IMR-90 (cell line): ENCODE measurements around the gene NDUFA7. TPM values are rescaled to one million over a fixed set of nuclear protein-coding genes. Genes with fewer than 3 reads are reported as not detected.

ENCODE experiments used
- ATAC-seq: fragments of 200-7000 bp; cut with Tn5 transposase; 2 replicates; pipeline ENCODE4 v1.9.1; 2020; ENCODE audit warnings: low read depth, mild to moderate bottlenecking, moderate library complexity
- BruUV-seq: library from RNA; stranded (reverse); fragments of 400-500 nt; replicated peaks from 2 replicates; lab custom pipeline; 2021; lab: Mats Ljungman, UMichigan
- CTCF ChIA-PET: fragments of 300-600 bp; formaldehyde crosslinking; extraction: SDS; loops from one replicate; lab custom pipeline; 2021; ENCODE audit warnings: antibody characterized with exemption; lab: Yijun Ruan, JAX
- POLR2A ChIA-PET: fragments of 300-600 bp; sonication (Branson Sonifier 250); formaldehyde crosslinking; loops from one replicate; lab custom pipeline; 2022; ENCODE audit warnings: antibody characterized with exemption; ENCODE audit not compliant: unreplicated experiment; lab: Charles Lee
- DNase-seq: peaks from one replicate; pipeline ENCODE4 v3.0.0; 2013
- H2AFZ ChIP-seq: replicated peaks from 2 replicates; pipeline ENCODE3; 2013; ENCODE audit warnings: low read length, mild to moderate bottlenecking; ENCODE audit not compliant: poor library complexity
- H2AK5ac ChIP-seq: 2 replicates; pipeline ENCODE4 v1.6.1; 2013; ENCODE audit warnings: low read depth, low read length, inconsistent platforms
- H2AK9ac ChIP-seq: replicated peaks from 2 replicates; pipeline ENCODE3; 2013; ENCODE audit warnings: mild to moderate bottlenecking, low read depth, low read length, moderate library complexity; ENCODE audit not compliant: poor library complexity
- H2BK120ac ChIP-seq: 2 replicates; pipeline ENCODE4 v1.6.1; 2013; ENCODE audit warnings: low read depth, low read length, inconsistent platforms
- H2BK15ac ChIP-seq: 3 replicates; pipeline ENCODE4 v1.6.1; 2013; ENCODE audit warnings: low read depth, low read length, inconsistent platforms
- H2BK20ac ChIP-seq: 2 replicates; pipeline ENCODE4 v1.6.1; 2013; ENCODE audit warnings: low read depth, mild to moderate bottlenecking, inconsistent platforms, low read length, moderate library complexity
- H2BK5ac ChIP-seq: 2 replicates; pipeline ENCODE4 v1.6.1; 2013; ENCODE audit warnings: mild to moderate bottlenecking, low read depth, low read length, inconsistent platforms; ENCODE audit not compliant: poor library complexity, severe bottlenecking
- H3K14ac ChIP-seq: replicated peaks from 2 replicates; pipeline ENCODE4 v1.6.1; 2013; ENCODE audit warnings: low read depth, low read length, inconsistent platforms
- H3K18ac ChIP-seq: 2 replicates; pipeline ENCODE4 v1.6.1; 2013; ENCODE audit warnings: low read depth, low read length, control low read depth
- H3K23ac ChIP-seq: 2 replicates; pipeline ENCODE4 v1.6.1; 2013; ENCODE audit warnings: low read depth, low read length, inconsistent platforms
- H3K27ac ChIP-seq: 2 replicates; pipeline ENCODE4 v1.5.1; 2013; ENCODE audit warnings: mild to moderate bottlenecking, control low read depth, low read length; ENCODE audit not compliant: insufficient read depth
- H3K27me3 ChIP-seq: 2 replicates; pipeline ENCODE4 v1.6.1; 2013; ENCODE audit warnings: low read length; ENCODE audit not compliant: control insufficient read depth, insufficient read depth
- H3K36me3 ChIP-seq: 2 replicates; pipeline ENCODE4 v1.6.1; 2013; ENCODE audit warnings: low read length, mixed read lengths; ENCODE audit not compliant: control insufficient read depth, insufficient read depth
- H3K4ac ChIP-seq: 2 replicates; pipeline ENCODE4 v1.6.1; 2013; ENCODE audit warnings: low read depth, low read length, inconsistent platforms
- H3K4me1 ChIP-seq: 2 replicates; pipeline ENCODE4 v1.6.1; 2013; ENCODE audit warnings: low read length, mixed read lengths; ENCODE audit not compliant: control insufficient read depth, insufficient read depth
- H3K4me2 ChIP-seq: 2 replicates; pipeline ENCODE4 v1.6.1; 2013; ENCODE audit warnings: low read depth, mild to moderate bottlenecking, control low read depth, low read length, moderate library complexity
- H3K4me3 ChIP-seq: 2 replicates; pipeline ENCODE4 v1.5.1; 2013; ENCODE audit warnings: low read depth, mild to moderate bottlenecking, control low read depth, low read length, moderate library complexity; ENCODE audit not compliant: insufficient read depth
- H3K56ac ChIP-seq: 2 replicates; pipeline ENCODE4 v1.6.1; 2013; ENCODE audit warnings: low read length, inconsistent platforms; ENCODE audit not compliant: insufficient read depth; ENCODE audit errors: extremely low read depth
- H3K79me1 ChIP-seq, 2 experiments: 2 replicates each; pipeline ENCODE4 v1.6.1; 2013; ENCODE audit warnings: low read length in 2 of 2, inconsistent platforms in 1 of 2, low read depth in 1 of 2
- H3K9ac ChIP-seq: 2 replicates; pipeline ENCODE4 v1.6.1; 2013; ENCODE audit warnings: low read depth, low read length, control low read depth
- H3K9me1 ChIP-seq: 2 replicates; pipeline ENCODE4 v1.6.1; 2013; ENCODE audit warnings: low read length, inconsistent platforms; ENCODE audit not compliant: insufficient read depth
- H3K9me3 ChIP-seq: 2 replicates; pipeline ENCODE4 v1.6.1; 2013; ENCODE audit warnings: low read length; ENCODE audit not compliant: control insufficient read depth, insufficient read depth
- H4K20me1 ChIP-seq: 2 replicates; pipeline ENCODE4 v1.6.1; 2013; ENCODE audit warnings: low read length, inconsistent platforms; ENCODE audit not compliant: insufficient read depth
- H4K5ac ChIP-seq: 2 replicates; pipeline ENCODE4 v1.6.1; 2013; ENCODE audit warnings: mild to moderate bottlenecking, low read depth, low read length, control low read depth
- H4K8ac ChIP-seq, 2 experiments: 2 replicates each; pipeline ENCODE4 v1.6.1; 2013; ENCODE audit warnings: low read depth in 2 of 2, low read length in 2 of 2, control low read depth in 1 of 2, inconsistent platforms in 1 of 2
- H4K91ac ChIP-seq: 2 replicates; pipeline ENCODE4 v1.6.1; 2013; ENCODE audit warnings: low read depth, low read length, inconsistent platforms; ENCODE audit not compliant: insufficient read depth
- BHLHE40 ChIP-seq: fragments of 150-350 bp; IDR thresholded peaks from 2 replicates; pipeline ENCODE4 v1.6.1; 2016; ENCODE audit warnings: mild to moderate bottlenecking, low read depth, low read length
- ELK1 ChIP-seq: fragments of 150-350 bp; IDR thresholded peaks from 2 replicates; pipeline ENCODE4 v1.6.1; 2016; ENCODE audit warnings: low read depth, mild to moderate bottlenecking, low read length, moderate library complexity, borderline replicate concordance
- FOS ChIP-seq: fragments of 150-350 bp; IDR thresholded peaks from 2 replicates; pipeline ENCODE4 v1.6.1; 2016; ENCODE audit warnings: low read depth, low read length
- MAZ ChIP-seq: IDR thresholded peaks from 2 replicates; pipeline ENCODE4 v1.6.1; 2012; ENCODE audit warnings: low read depth, mild to moderate bottlenecking, low read length, improper control_type of control experiment, moderate library complexity, borderline replicate concordance
- MXI1 ChIP-seq: IDR thresholded peaks from 2 replicates; pipeline ENCODE4 v1.6.1; 2012; ENCODE audit warnings: low read depth, mild to moderate bottlenecking, low read length, moderate library complexity, borderline replicate concordance
- NFE2L2 ChIP-seq: fragments of 150-350 bp; IDR thresholded peaks from 2 replicates; pipeline ENCODE4 v1.6.1; 2016; ENCODE audit warnings: low read depth, mild to moderate bottlenecking, low read length
- POLR2A ChIP-seq: IDR thresholded peaks from 2 replicates; pipeline ENCODE4 v1.6.1; 2012; ENCODE audit warnings: mild to moderate bottlenecking, low read depth, low read length
- RCOR1 ChIP-seq: IDR thresholded peaks from 2 replicates; pipeline ENCODE4 v1.6.1; 2012; ENCODE audit warnings: mild to moderate bottlenecking, low read length, improper control_type of control experiment; ENCODE audit not compliant: insufficient replicate concordance
- RFX5 ChIP-seq: IDR thresholded peaks from 2 replicates; pipeline ENCODE4 v1.8.0; 2012; ENCODE audit warnings: low read depth, mild to moderate bottlenecking, low read length, moderate library complexity
- WGBS, 2 experiments: methylation state at CpG; one replicate each; pipeline versions ENCODE4 v1.1.5 to v1.1.7; 2013; ENCODE audit warnings: missing lambda C conversion rate in 2 of 2; ENCODE audit not compliant: insufficient read length in 1 of 2; ENCODE audit errors: extremely low coverage in 2 of 2; 5-methylcytosine and 5-hydroxymethylcytosine counted together
- dilution Hi-C: fragments of 300-500 bp; cut with HindIII; formaldehyde crosslinking; loops from one replicate; pipeline ENCODE4 v1.14.3; 2018; ENCODE audit warnings: low sequenced_read_pairs; ENCODE audit not compliant: unreplicated experiment
- in situ Hi-C: fragments of 300-500 bp; cut with MboI; formaldehyde crosslinking; loops from 3 replicates; pipeline ENCODE4 v1.14.3; 2019; ENCODE audit warnings: low sequenced_read_pairs, inconsistent platforms, mixed read lengths
- intact Hi-C: fragments of 100-400 bp; cut with micrococcal nuclease; formaldehyde crosslinking; loops from 2 replicates; pipeline ENCODE4 v1.10.0; 2022
- polyA plus RNA-seq, 3 experiments: library from polyadenylated mRNA; depleted of rRNA; stranded (reverse); fragments of >200 nt; gene quantifications; 2 replicates each; pipeline ENCODE4 v1.2.3, GENCODE V29; 2012; ENCODE audit warnings: low replicate concordance in 1 of 3
- total RNA-seq: library from RNA; depleted of rRNA; stranded (reverse); fragments of >200 nt; gene quantifications from 2 replicates; pipeline ENCODE4 v1.2.3, GENCODE V29; 2012

Gene NDUFA7
- total and polyA plus RNA-seq, 2 of the 4 experiments (the other 2 are of a cell fraction), result 20.6 to 50.7 TPM

GRCh38 chr19:8329996-8330395, 8.8 kb upstream of the NDUFA7 start:
- BruUV-seq, result no TSS peak
- H2BK15ac ChIP-seq, result no peak overlapping the region
- no peak overlapping the region for H3K4ac ChIP-seq
- H4K91ac ChIP-seq, result no peak overlapping the region
- TF ChIP-seq MAZ (no peak), ELK1 (no peak), RFX5 (no peak), NFE2L2 (no peak), FOS (no peak), POLR2A (no peak), BHLHE40 (no peak), RCOR1 (no peak), MXI1 (no peak)
- ATAC-seq (no peak), DNase-seq (no peak)
- H3K4me1 ChIP-seq, result no peaks in the 10 kb centered on the region
- H3K36me3 ChIP-seq, result no peaks in the 10 kb centered on the region
- no peak overlapping the region for H3K27ac ChIP-seq
- no peak overlapping the region for H2BK20ac ChIP-seq
- no peak overlapping the region for H2AK9ac ChIP-seq
- ChIA-PET POLR2A (no interaction called here), CTCF (no interaction called here)
- no peak overlapping the region for H3K56ac ChIP-seq
- no peak overlapping the region for H3K14ac ChIP-seq
- intact Hi-C loops (no loop called here), in situ Hi-C loops (no loop called here), dilution Hi-C loops (no loop called here)
- no peaks in the 10 kb centered on the region for H3K9me1 ChIP-seq
- H3K9me3 ChIP-seq, result peaks cover 6% of the 10 kb centered on the region
- H4K8ac ChIP-seq, result no peak overlapping the region
- H2AFZ ChIP-seq, result peak overlapping the region; percentile 23
- no peak overlapping the region for H2BK5ac ChIP-seq
- no peak overlapping the region for H3K18ac ChIP-seq
- no peak overlapping the region for H2AK5ac ChIP-seq
- H3K4me2 ChIP-seq, result no peak overlapping the region
- 78% methylated on average over 1 of the region's 3 CpGs; no CpG with 5 or more reads in 1 of the 2 experiments for WGBS, 2 experiments
- peaks cover 26% of the 10 kb centered on the region for H3K27me3 ChIP-seq
- H4K20me1 ChIP-seq, result no peaks in the 10 kb centered on the region
- H3K79me1 ChIP-seq, result peaks cover 0 to 1% of the 10 kb centered on the region in 2 experiments; a peak in 2 of 4 replicates
- no peak overlapping the region for H3K23ac ChIP-seq
- H3K9ac ChIP-seq, result no peak overlapping the region
- no peak overlapping the region for H4K5ac ChIP-seq
- H3K4me3 ChIP-seq, result no peak overlapping the region
- H2BK120ac ChIP-seq, result no peak overlapping the region
